Fibroblast of lung (primary cell): ENCODE measurements around the gene BMP3.

ENCODE experiments used
- CTCF ChIP-seq, 2 donors: IDR thresholded peaks in 1 of 2; conservative IDR thresholded peaks in 1 of 2; 1 replicate in 1 of 2; 2 replicates in 1 of 2; pipeline ENCODE4 v1.5.1; 2011 to 2012; ENCODE audit warnings: low read length in 2 of 2, control low read depth in 1 of 2, inconsistent platforms in 1 of 2, low read depth in 1 of 2, mild to moderate bottlenecking in 1 of 2
- EZH2 ChIP-seq: IDR thresholded peaks from 2 replicates; pipeline ENCODE4 v1.5.1; 2012; ENCODE audit warnings: low read length, control low read depth, mild to moderate bottlenecking; ENCODE audit errors: missing control alignments

- TF ChIP-seq CTCF (conservative IDR thresholded peaks at IDR 0.05 in 1 of 2, IDR thresholded peaks at IDR 0.05 in 1 of 2; ENCODE audit: low read depth in 1 of 2, low read length in 2 of 2) (no peak), EZH2 (no peak)
Observed at GRCh38 chr4:81049907-81050306, 19.4 kb downstream of the BMP3 start.
